HCT116 (cell line): ENCODE measurements around the gene TSPAN14.

Experiments
- EZH2 ChIP-seq: fragments of 200-600 bp; sonication (generic); IDR thresholded peaks from 2 replicates; pipeline ENCODE4 v1.6.1; 2017; ENCODE audit warnings: antibody characterized with exemption, mixed run types
- SRF ChIP-seq: IDR thresholded peaks from 2 replicates; pipeline ENCODE4 v1.6.1; 2012; ENCODE audit warnings: low read depth

DNA sequence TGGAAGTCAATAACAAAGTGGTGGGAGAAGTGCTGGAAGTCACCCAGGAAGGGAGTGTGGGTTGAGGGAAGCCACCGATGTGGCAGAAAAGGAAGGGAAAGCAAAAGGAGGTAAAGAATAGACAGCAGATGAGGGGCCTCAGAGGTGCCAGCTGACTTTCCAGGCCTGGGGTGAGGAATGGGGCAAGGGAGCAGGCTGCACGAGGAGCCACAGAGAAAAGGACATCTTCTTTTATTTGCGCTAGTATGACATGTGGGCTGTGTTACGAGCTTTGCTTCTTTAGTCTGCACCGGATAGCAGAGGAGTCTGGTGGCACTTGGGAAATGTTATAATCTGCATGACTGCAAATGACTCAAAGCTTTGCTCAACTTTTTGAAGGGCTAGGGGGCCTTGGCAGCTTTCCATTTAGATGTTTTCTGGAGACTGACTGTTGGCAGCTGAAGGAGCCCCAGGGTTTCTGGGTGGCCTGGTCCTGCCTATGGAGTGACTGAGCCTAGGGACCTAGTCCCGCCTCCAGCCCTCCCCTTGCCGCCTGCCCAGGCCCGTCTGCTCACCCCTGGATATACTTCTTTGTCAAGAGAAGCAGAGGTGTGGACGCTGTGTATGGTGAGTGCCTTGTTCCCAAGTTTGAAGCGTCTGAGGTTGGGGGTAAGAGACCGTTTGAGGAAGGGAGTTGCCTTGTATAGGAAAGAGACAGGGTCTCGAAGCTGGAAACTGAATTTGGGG lies 40.7 kb upstream of the TSPAN14 start:
- TF ChIP-seq EZH2: no peak
- TF ChIP-seq SRF: no peak
